GM18861 (cell line): ENCODE measurements around the gene GALNT13.
"Not testable (repeated sequence)": the region's sequence is repeated elsewhere in the genome, so short reads cannot be mapped to it uniquely, and the experiment has no call there.

Source experiments
- ATAC-seq: cut with Tn5 transposase; IDR thresholded peaks from one replicate; pipeline ENCODE4 v1.9.1; 2021; ENCODE audit not compliant: unreplicated experiment

GALNT13 gene

DNA sequence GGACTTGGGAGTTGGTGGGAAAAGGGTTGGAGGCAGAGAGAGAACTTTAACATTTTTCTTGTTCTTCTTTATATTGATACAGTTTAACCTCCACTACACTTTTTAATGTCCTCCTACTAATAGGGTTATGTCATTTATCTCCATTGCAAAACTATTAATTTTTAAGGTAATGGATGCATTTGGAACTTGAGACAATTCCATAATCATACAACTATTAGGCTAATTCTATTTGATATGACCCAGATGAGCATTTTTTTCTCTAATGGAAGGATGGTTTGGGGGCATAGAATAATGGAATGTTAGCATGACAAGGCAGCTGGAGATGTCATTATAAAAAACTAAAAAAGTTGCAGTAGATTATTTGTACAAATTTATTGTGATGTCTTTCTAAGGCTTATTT is 587.6 kb downstream of the GALNT13 start:
- ATAC-seq: no peak

DNA sequence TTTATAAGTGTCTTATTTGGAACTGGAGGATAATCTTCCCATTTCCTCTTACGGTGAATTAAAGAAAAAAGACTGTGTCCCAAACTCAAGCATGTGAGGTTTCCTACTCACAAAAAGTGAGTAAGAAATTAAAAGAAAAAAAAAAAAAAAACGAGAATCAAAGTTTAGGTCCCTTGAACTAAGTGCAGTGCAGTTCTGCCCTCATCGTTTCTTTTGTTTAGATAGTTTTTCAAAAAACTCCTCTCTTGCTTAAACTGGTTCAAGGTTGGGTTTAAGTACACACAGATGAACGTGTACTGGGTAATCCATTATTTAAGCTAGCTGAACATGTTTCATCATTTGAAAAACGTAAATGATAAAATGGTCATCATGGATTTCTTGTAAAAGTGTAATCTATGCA is 590.9 kb downstream of the GALNT13 start:
- ATAC-seq: no peak

DNA sequence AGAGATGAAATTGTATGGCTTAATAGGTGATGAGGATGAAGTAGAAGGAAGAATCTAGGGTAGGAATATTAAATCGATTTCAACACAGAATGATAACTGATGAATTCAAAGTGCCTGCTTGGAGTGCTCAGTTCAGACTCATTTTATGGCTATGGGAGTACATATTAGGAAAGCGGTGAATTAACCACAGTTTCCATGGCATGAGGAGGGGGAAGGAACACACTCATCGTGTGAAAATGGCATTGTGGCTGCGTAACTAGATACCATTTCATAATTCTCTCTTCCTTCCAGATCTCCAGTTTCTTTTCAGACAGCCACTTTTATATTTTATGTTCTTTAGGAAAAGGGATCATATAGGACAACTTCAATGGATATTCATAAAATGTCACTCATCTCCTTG is 594.5 kb downstream of the GALNT13 start:
- no peak for ATAC-seq

DNA sequence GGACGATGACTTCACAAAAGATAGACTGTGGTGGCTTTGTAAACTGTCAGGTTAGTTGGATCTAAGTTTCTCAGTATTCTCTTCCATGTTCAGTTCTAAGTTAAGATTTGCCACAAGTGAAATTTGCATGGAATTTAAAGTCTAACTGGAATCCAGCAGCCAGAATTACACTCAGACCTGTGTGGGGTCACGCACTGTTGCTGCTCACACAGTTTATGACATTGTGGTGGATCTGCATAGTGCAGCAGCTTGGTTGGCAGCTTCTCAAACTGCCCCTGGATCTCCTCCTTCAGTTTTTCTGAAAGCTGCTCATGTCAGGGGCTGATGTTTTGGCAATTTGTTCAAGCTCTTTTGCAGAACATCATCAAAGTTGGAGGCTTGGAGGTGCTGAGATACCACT is 598.7 kb downstream of the GALNT13 start:
- no peak for ATAC-seq

DNA sequence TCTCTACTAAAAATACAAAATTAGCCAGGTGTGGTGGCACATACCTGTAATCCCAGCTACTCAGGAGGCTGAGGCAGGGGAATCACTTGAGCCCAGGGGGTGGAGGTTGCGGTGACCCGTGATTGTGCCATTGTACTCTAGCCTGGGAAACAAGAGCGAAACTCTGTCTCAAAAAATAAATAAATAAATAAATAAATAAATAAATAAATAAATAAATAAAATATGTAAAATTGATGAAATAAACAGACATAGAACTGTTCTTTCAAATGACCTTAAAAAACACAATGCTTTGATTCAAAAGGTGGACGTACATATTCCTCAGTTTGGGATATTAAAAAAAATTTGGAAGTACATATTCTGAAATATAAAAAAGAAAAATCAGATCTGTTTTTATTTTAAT is 599.8 kb downstream of the GALNT13 start:
- not testable (repeated sequence) for ATAC-seq

DNA sequence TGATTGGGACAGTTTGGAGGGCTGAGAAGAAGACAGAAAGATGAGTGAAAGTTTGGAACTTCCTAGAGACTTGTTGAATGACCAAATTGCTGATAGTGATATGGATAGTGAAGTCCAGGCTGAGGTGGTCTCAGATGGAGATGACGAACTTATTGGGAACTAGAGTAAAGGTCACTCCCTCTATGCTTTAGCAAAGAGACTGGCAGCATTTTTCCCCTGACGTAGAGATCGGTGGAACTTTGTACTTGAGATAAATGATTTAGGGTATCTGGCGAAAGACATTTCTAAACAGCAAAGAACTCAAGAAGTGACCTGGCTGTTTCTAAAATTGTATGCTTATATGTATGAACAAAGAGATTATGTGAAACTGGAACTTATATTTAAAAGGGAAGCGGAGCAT is 605.6 kb downstream of the GALNT13 start:
- ATAC-seq: no peak

DNA sequence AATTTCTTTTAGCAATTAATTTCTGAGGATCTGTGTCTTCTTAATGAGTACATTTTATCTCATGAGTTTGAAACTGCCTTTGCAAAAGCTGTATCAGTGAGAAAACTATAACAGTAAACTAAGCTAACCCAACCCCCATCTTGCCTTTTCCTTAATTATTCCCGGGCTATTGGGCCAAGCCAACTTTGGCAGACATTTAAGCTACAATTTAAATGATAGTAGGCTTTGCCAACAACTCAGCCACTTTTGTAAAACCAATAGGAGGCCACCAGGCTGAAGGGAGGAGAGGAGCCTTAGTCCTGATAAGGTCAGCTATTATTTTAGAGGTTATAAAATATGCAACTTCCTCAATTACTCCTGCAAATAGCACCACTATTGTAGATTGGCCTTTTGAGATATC is 608.8 kb downstream of the GALNT13 start:
- no peak for ATAC-seq

DNA sequence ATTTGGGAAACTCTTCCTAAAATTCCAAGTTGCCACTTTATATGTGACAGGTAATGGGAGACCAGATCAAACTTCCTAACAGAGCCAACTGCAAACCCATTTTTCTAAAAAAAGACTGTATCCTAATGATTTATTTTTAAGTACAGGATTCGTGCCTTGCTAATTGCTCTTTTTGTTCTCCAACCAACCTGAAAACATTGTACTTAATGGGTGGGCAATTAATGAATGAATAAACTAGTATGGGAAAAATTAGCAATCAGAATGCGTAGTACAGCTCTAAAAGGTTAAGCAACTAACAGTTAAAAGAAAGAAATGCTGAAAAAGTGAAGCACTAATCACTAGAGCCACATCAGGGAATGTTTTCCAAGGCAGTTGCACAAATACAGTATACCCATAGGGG is 609.6 kb downstream of the GALNT13 start:
- ATAC-seq: no peak

DNA sequence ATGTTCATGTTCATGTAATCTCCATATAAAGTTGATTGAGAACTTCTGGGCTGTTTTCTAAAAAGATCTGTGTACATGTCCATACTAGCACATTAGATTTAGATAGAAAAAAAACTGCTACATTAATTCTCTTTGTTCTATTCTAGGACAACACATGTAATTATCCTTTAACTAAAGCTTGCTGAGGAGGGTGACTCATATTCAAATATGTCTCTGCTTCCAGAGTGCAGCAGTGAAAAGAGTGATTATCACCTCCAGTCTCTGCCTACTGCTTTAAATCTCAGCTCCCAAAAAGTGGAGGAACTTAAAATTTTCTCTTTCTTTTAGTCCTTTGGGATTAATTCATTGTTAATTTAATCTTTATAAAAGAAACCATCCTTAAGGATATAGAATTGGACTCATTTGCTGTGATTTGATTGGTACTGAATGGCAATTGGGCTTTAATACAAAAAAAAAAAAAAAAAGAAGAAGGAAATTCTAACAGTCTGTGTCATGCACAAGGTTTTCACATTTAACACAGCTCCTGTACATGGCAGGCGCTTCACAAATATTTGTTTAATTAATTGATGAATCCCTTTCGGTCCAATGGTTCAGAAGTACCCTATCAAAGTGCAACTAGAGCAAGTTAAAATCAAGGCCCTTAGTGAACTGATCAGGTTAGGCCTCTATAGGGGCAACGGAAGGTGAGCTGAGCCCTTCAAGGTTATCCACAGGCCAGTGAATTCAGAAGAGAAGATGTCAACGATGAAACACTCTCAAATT is 612.8 kb downstream of the GALNT13 start:
- ATAC-seq: peak; percentile 81

DNA sequence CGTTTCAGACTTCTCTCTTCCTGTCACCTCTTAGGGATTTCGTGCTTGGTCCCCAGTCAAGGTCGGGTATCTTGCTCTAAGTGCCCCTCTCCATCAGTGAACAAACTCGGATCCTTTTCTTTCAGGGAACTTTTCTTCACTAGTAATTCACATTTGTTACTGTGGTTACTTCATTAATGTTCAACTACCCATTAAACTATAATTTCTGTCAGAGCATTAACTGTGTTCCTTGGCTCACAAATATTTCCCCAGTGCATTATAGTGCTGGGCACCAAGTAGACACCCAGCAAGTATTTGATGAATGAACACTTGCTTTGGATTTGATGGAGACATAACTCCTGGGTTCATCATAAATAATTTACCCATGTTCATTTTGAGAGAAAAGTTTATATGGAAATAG is 617.1 kb downstream of the GALNT13 start:
- ATAC-seq: no peak

DNA sequence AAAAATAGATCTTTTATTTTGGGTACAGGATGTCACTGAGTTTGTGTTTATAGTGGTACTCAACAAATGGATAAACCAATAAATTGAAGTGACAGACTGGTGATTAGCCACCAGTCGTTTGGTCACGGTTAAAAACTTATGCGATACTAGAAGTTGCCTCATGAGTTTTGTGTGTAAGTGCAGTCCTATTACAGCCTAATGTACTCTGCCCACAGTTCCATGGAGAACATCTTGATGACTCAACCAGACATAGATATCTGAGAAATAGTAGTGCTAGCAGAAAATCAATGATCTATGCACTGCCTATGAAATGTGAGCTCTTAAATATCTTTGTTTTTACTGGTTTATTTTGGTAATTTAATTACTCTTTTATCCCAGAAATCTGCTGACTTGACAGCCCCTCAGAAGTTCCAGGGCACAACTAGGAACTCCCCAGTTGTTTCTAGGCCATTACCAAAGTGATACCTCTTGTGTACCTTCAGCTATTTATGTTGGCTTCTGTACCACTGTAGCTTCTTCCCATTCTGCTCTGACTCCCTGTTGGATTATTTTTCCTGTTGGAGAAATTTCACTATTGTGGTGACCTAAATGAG is 617.6 kb downstream of the GALNT13 start:
- ATAC-seq: no peak

DNA sequence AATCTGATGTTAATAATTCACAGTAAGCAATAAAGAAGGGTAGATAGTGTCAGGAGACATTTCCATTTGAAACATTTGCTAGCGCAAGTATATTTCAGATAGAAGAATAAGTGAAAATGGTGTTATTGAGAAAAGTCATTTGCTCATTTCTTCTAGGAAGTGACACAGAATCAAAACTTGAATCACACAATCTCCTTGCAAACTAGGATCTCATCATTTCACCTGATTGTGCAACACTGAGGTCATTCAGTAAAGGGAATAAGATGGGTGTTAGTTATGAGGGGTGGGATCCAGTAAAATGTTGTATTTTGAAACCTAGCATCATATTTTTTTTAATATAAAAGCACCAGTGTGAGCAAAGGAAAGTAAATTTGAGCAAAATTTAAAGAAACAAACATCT is 618.8 kb downstream of the GALNT13 start:
- no peak for ATAC-seq

DNA sequence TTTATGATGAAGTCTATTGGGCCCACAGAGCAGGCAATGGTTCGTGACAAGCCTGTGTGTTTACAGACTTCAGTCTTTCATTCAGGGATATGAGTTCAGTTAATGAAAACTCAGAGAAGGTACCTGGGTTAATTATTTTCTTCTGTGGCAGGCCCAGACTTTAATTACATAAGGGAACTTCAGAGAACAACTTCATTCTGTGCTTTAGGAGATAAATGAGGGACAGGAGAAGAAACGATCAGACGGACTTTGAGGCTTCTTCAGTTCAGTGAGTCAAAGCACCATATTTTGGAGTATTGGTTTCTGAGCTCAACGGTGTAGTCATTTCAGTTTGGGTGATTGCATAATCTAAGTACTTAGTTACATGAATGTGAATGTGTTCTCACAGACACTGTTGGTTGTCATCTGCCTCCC is 623.7 kb downstream of the GALNT13 start:
- ATAC-seq: peak; percentile 91

DNA sequence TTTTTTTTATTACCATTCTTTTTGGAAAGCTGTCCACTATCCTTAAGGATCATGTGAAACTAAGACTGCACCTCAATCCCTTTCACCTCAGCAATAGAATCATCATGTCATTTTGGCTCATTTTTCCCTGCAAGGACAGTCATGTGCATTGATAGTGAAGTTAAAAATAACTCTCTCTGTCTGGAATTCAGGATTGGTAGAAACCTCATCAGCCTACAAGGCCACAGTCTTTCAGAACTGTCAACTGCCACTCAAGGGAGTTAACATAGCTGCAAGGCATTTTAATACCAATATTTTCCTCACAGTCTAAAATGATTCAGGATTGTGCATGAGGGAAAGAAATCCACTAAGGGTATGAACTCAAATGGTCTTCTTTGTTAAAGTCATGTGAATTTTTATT is 625.3 kb downstream of the GALNT13 start:
- ATAC-seq: no peak
